ENCODE results near the gene ACSL6. TPM values are rescaled to one million over a fixed set of nuclear protein-coding genes. Genes with fewer than 3 reads are reported as not detected.

The ACSL6 gene
- total RNA-seq, 1 donor from 2014 or later = under 0.01 TPM

DNA sequence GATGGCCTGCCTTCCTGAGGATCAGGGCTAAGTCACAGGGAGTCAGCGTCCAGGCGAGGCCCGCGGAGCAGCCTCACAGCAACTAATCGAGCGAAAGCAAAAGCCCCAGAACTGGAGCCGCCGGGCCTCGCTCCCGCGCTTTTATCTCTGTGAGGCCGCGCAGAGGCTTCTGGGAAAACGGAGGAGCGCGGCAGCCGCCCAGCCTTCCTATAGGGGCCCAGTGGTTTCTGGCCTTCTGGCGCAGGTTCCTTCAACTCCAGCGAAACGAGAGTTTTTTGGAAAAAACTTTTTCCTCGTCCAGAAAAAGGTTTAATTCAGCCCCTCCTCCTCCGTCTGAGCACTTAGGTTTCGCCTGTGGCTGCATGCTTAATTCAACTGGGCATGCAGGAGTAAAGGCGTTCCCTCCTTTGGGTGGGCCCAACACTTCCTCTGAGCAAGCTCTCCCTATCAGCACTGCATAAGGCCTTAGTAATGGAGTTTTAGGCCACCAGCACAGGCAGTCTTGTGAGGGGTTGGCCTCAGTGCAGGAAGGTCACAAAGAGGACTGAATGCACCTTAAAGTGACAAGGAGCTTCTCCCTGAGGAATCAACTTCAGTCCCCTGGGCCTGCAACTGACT, 65.8 kb downstream of the ACSL6 start, which contains the start of gene MEIKIN:
Gene MEIKIN (minus strand): TSS at position 113 of the 618 bp plus-strand sequence. CDS start 158 bp downstream, outside the sequence.
- H3K27me3 ChIP-seq (ENCODE audit: control insufficient read depth, insufficient read depth, low read length) = no peaks in the 10 kb centered on the region

GRCh38 chr5:131944702-131945550, 66.5 kb downstream of the ACSL6 start:
- TF ChIP-seq, protein P1, sequence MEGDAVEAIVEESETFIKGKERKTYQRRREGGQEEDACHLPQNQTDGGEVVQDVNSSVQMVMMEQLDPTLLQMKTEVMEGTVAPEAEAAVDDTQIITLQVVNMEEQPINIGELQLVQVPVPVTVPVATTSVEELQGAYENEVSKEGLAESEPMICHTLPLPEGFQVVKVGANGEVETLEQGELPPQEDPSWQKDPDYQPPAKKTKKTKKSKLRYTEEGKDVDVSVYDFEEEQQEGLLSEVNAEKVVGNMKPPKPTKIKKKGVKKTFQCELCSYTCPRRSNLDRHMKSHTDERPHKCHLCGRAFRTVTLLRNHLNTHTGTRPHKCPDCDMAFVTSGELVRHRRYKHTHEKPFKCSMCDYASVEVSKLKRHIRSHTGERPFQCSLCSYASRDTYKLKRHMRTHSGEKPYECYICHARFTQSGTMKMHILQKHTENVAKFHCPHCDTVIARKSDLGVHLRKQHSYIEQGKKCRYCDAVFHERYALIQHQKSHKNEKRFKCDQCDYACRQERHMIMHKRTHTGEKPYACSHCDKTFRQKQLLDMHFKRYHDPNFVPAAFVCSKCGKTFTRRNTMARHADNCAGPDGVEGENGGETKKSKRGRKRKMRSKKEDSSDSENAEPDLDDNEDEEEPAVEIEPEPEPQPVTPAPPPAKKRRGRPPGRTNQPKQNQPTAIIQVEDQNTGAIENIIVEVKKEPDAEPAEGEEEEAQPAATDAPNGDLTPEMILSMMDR (IDR thresholded peaks at IDR 0.05; ENCODE audit: insufficient read depth, low read length, poor library complexity, severe bottlenecking) = no peak
- H3K36me3 ChIP-seq (ENCODE audit: control insufficient read depth, insufficient read depth, low read length) = no peaks in the 10 kb centered on the region
- no peak for DNase-seq (ENCODE audit: low read depth)
- H3K4me3 ChIP-seq (ENCODE audit: low read depth, low read length) = no peak overlapping the region
- H3K27me3 ChIP-seq (ENCODE audit: control insufficient read depth, insufficient read depth, low read length) = no peaks in the 10 kb centered on the region

More for the DNA sequence above, 65.8 kb downstream of the ACSL6 start, which contains the start of gene MEIKIN:
- Histone ChIP-seq H3K36me3 (ENCODE audit: control insufficient read depth, insufficient read depth, low read length) (no peaks in the 10 kb centered on the region), H3K4me3 (ENCODE audit: low read depth, low read length) (no peak within 1 kb of the TSS)
- TF ChIP-seq, protein P1 (IDR thresholded peaks at IDR 0.05; ENCODE audit: insufficient read depth, low read length, poor library complexity, severe bottlenecking) = no peak
- DNase-seq (ENCODE audit: low read depth) = no peak

DNA sequence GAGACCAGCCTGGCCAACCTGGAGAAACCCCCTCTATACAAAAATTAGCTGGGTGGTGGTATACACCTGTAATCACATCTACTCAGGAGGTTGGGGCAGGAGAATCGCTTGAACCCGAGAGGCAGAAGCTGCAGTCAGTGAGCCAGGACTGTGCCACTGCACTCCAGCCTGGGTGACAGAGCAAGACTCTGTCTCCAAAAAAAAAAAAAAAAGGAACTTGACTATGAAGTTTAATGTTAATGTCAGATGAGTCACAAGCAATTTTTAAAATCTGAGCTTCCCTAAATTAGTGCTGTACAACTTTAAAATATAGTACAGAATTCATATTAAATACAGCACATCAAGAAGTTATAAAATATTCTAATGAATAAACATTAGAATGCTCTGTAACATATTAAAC, 67.5 kb downstream of the ACSL6 start:
- TF ChIP-seq, protein P1 (IDR thresholded peaks at IDR 0.05; ENCODE audit: insufficient read depth, low read length, poor library complexity, severe bottlenecking) = no peak
- no peak overlapping the region for H3K4me3 ChIP-seq (ENCODE audit: low read depth, low read length)
- no peaks in the 10 kb centered on the region for H3K36me3 ChIP-seq (ENCODE audit: control insufficient read depth, insufficient read depth, low read length)
- no peaks in the 10 kb centered on the region for H3K27me3 ChIP-seq (ENCODE audit: control insufficient read depth, insufficient read depth, low read length)
- no peak for DNase-seq (ENCODE audit: low read depth)

GRCh38 chr5:131942016-131942415, 69.4 kb downstream of the ACSL6 start:
- no peaks in the 10 kb centered on the region for H3K36me3 ChIP-seq (ENCODE audit: control insufficient read depth, insufficient read depth, low read length)
- TF ChIP-seq, protein P1 (IDR thresholded peaks at IDR 0.05; ENCODE audit: insufficient read depth, low read length, poor library complexity, severe bottlenecking) = no peak
- no peak overlapping the region for H3K4me3 ChIP-seq (ENCODE audit: low read depth, low read length)
- DNase-seq (ENCODE audit: low read depth) = no peak
- H3K27me3 ChIP-seq (ENCODE audit: control insufficient read depth, insufficient read depth, low read length) = no peaks in the 10 kb centered on the region

- DNase-seq (ENCODE audit: low read depth) = no peak
- no peaks in the 10 kb centered on the region for H3K36me3 ChIP-seq (ENCODE audit: control insufficient read depth, insufficient read depth, low read length)
- TF ChIP-seq, protein P1 (IDR thresholded peaks at IDR 0.05; ENCODE audit: insufficient read depth, low read length, poor library complexity, severe bottlenecking) = no peak
- no peak overlapping the region for H3K4me3 ChIP-seq (ENCODE audit: low read depth, low read length)
- no peaks in the 10 kb centered on the region for H3K27me3 ChIP-seq (ENCODE audit: control insufficient read depth, insufficient read depth, low read length)
These were observed 71.6 kb downstream of the ACSL6 start for GRCh38 chr5:131939690-131940345.
